SH-SY5Y (cell line): ENCODE measurements around the gene MORC2.

Experiments
- GATA2 ChIP-seq: IDR thresholded peaks from 2 replicates; pipeline ENCODE4 v1.6.1; 2011; ENCODE audit warnings: mild to moderate bottlenecking, low read depth, low read length
- GATA3 ChIP-seq: IDR thresholded peaks from 2 replicates; pipeline ENCODE4 v1.6.1; 2011; ENCODE audit warnings: low read depth, mild to moderate bottlenecking, low read length, moderate library complexity

DNA sequence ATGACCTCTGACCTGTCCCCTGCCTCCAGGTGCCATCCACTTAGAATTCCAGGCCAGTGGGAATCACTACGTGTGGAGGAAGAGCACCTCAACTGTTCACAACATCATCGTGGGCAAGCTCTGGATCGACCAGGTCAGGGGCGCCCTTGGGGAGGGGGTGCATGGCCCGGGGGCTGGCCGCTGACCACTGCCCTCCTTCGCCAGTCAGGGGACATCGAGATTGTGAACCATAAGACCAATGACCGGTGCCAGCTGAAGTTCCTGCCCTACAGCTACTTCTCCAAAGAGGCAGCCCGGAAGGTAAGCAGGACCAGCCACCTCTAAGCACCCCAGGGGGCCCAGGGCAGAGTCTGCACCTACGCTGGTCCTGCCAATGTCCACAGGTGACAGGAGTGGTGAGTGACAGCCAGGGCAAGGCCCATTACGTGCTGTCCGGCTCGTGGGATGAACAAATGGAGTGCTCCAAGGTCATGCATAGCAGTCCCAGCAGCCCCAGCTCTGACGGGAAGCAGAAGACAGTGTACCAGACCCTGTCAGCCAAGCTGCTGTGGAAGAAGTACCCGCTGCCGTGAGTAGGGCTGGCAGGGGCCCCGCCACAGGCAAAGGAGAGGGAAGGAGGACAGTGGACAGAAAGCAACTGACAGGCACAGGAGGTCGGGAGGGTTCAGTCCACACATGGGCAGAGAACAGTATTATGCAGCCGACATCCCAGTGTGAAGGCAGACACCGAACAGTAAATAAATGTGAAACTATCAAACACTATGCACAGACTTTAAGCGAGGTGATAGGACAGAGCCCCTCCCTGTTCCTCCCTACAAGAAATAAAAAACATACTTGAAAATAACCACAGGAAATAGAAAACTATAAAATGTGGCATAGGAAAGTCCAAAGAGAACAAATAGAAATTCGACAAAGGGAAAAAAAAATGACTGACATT is 74.9 kb downstream of the MORC2 start:
- no peak for TF ChIP-seq GATA2
- TF ChIP-seq GATA3, result no peak
